ENCODE results near the gene CD8A.

The CD8A gene

GRCh38 chr2:86822668-86823345, 32.1 kb upstream of the CD8A start:
- Mint-ChIP-seq H3K4me3 (no peak overlapping the region), H3K27me3 (peaks cover 28% of the 10 kb centered on the region), H3K9me3 (no peaks in the 10 kb centered on the region), H3K4me1 (peaks cover 30% of the 10 kb centered on the region), H3K27ac (no peak overlapping the region), H3K36me3 (no peaks in the 10 kb centered on the region)
- no peak for DNase-seq
- CTCF ChIA-PET: interaction anchor here (0.6 kb wide), 1 partner anchor 12 kb away, joined by 3 read pairs; no protein-coding TSS in a partner anchor

GRCh38 chr2:86821842-86822241, 31.1 kb upstream of the CD8A start:
- no peak overlapping the region for H3K4me3 Mint-ChIP-seq
- peaks cover 24% of the 10 kb centered on the region for H3K27me3 Mint-ChIP-seq
- H3K9me3 Mint-ChIP-seq: no peaks in the 10 kb centered on the region
- peaks cover 20% of the 10 kb centered on the region for H3K4me1 Mint-ChIP-seq
- H3K27ac Mint-ChIP-seq: no peak overlapping the region
- no peak for DNase-seq
- no peaks in the 10 kb centered on the region for H3K36me3 Mint-ChIP-seq
- CTCF ChIA-PET: no interaction called here

- peaks cover 15% of the 10 kb centered on the region for H3K4me1 Mint-ChIP-seq
- no peak overlapping the region for H3K27ac Mint-ChIP-seq
- H3K9me3 Mint-ChIP-seq: no peaks in the 10 kb centered on the region
- CTCF ChIA-PET: no interaction called here
- no peak for DNase-seq
- no peak overlapping the region for H3K4me3 Mint-ChIP-seq
- H3K36me3 Mint-ChIP-seq: no peaks in the 10 kb centered on the region
- H3K27me3 Mint-ChIP-seq: peaks cover 22% of the 10 kb centered on the region
Measured at GRCh38 chr2:86821306-86821705, 30.6 kb upstream of the CD8A start.

DNA sequence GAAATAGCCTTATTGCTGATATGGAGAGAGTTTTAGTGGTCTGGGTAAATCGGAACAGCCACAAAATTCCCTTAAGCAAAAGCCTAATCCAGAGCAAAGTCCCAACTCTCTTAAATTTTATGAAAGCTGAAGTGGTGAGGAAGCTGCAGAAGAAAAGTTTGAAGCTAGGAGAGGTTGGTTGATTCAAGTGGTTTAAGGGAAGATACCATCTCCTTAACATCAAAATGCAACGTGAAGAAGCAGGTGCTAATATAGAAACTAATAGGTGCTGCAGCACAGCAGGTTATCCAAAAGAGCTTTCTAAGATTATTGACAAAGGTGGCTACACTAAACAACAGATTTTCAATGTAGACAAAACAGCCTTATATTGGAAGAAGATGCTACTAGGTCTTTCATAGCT, 28.2 kb upstream of the CD8A start:
- no peaks in the 10 kb centered on the region for H3K36me3 Mint-ChIP-seq
- peaks cover 12% of the 10 kb centered on the region for H3K27me3 Mint-ChIP-seq
- no peaks in the 10 kb centered on the region for H3K9me3 Mint-ChIP-seq
- DNase-seq: no peak
- CTCF ChIA-PET: no interaction called here
- no peak overlapping the region for H3K27ac Mint-ChIP-seq
- peaks cover 10% of the 10 kb centered on the region for H3K4me1 Mint-ChIP-seq
- H3K4me3 Mint-ChIP-seq: no peak overlapping the region

GRCh38 chr2:86818114-86818801, 27.5 kb upstream of the CD8A start:
- Mint-ChIP-seq H3K27me3 (peaks cover 12% of the 10 kb centered on the region), H3K4me3 (no peak overlapping the region), H3K9me3 (no peaks in the 10 kb centered on the region), H3K36me3 (no peaks in the 10 kb centered on the region), H3K4me1 (peaks cover 10% of the 10 kb centered on the region), H3K27ac (no peak overlapping the region)
- no peak for DNase-seq
- CTCF ChIA-PET: no interaction called here

GRCh38 chr2:86815611-86816010, 24.9 kb upstream of the CD8A start:
- H3K9me3 Mint-ChIP-seq: no peaks in the 10 kb centered on the region
- CTCF ChIA-PET: no interaction called here
- H3K27ac Mint-ChIP-seq: no peak overlapping the region
- H3K4me1 Mint-ChIP-seq: peaks cover 10% of the 10 kb centered on the region
- H3K27me3 Mint-ChIP-seq: peaks cover 23% of the 10 kb centered on the region
- H3K4me3 Mint-ChIP-seq: no peak overlapping the region
- no peaks in the 10 kb centered on the region for H3K36me3 Mint-ChIP-seq
- DNase-seq: no peak

GRCh38 chr2:86809481-86810121, 18.9 kb upstream of the CD8A start:
- H3K27me3 Mint-ChIP-seq: peaks cover 68% of the 10 kb centered on the region
- CTCF ChIA-PET: interaction anchor here (0.6 to 3.0 kb wide), 2 partner anchors 37 to 45 kb away, joined by 3 to 20 read pairs; no protein-coding TSS in a partner anchor
- no peak overlapping the region for H3K4me3 Mint-ChIP-seq
- DNase-seq: no peak
- H3K9me3 Mint-ChIP-seq: no peaks in the 10 kb centered on the region
- no peaks in the 10 kb centered on the region for H3K36me3 Mint-ChIP-seq
- no peak overlapping the region for H3K27ac Mint-ChIP-seq
- peaks cover 22% of the 10 kb centered on the region for H3K4me1 Mint-ChIP-seq

- Mint-ChIP-seq H3K9me3 (no peaks in the 10 kb centered on the region), H3K27ac (no peak overlapping the region), H3K36me3 (no peaks in the 10 kb centered on the region), H3K27me3 (peaks cover 68% of the 10 kb centered on the region), H3K4me3 (peak overlapping the region; percentile 77), H3K4me1 (peaks cover 22% of the 10 kb centered on the region)
- CTCF ChIA-PET: interaction anchor here (0.6 to 3.0 kb wide), 7 partner anchors 10 to 44 kb away, joined by 3 to 20 read pairs (median 4); no protein-coding TSS in a partner anchor
- peak; percentile 93 for DNase-seq
Measured at GRCh38 chr2:86808315-86809161, 17.8 kb upstream of the CD8A start.

GRCh38 chr2:86807468-86808275, 17.0 kb upstream of the CD8A start:
- Mint-ChIP-seq H3K36me3 (no peaks in the 10 kb centered on the region), H3K9me3 (no peaks in the 10 kb centered on the region), H3K4me3 (peak overlapping the region; percentile 77), H3K4me1 (peaks cover 22% of the 10 kb centered on the region), H3K27ac (no peak overlapping the region), H3K27me3 (peaks cover 68% of the 10 kb centered on the region)
- CTCF ChIA-PET: interaction anchor here (1.0 to 3.0 kb wide), 6 partner anchors 10 to 185 kb away, joined by 3 to 20 read pairs (median 4); no protein-coding TSS in a partner anchor
- DNase-seq: peak; percentile 52

- H3K4me3 Mint-ChIP-seq: peak overlapping the region; percentile 77
- peaks cover 22% of the 10 kb centered on the region for H3K4me1 Mint-ChIP-seq
- DNase-seq: no peak
- H3K27me3 Mint-ChIP-seq: peaks cover 64% of the 10 kb centered on the region
- H3K9me3 Mint-ChIP-seq: no peaks in the 10 kb centered on the region
- no peaks in the 10 kb centered on the region for H3K36me3 Mint-ChIP-seq
- CTCF ChIA-PET: interaction anchor here (1.0 to 3.0 kb wide), 5 partner anchors 9 to 185 kb away, joined by 3 to 20 read pairs (median 4); no protein-coding TSS in a partner anchor
- H3K27ac Mint-ChIP-seq: peak overlapping the region; percentile 39
Measured at GRCh38 chr2:86807133-86807467, 16.4 kb upstream of the CD8A start.

DNA sequence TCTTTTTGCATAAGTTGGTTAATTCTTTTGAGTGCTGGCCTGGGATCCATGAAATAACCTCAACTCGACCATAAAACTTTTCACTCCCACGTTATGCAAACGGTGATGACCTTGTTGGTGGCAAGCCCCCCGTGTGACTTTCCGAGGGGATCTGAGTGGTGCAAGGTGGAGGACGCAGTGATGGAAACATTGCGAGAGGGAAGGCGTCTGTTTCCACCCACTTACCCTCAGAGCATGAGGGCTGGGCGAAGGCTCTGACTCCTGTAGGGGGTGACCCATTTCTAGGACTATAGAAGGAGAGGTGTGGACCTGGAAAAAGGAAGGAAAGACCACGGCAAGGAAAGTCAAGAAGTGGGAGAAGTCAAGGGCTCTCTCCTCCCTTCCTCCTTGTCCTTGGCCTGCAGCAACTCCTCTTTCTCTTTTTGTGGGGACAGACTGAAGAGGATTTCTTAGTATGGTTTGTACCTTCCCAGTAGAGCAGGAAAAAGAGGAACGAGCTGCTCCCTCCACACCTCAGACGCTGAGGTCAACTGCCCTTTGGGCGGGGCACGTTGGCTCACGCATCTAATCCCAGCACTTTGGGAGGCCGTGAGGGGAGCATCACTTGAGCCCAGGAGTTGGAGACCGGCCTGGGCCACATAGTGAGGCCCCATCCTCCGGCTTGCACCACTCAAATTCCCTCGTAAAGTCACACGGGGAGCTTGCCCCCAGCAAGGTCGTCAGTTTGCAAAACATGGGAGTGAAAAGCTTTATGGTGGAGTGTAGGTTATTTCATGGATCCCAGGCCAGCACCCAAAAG, 15.5 kb upstream of the CD8A start:
- peak overlapping the region; percentile 24 for H3K27ac Mint-ChIP-seq
- H3K36me3 Mint-ChIP-seq: no peaks in the 10 kb centered on the region
- H3K4me1 Mint-ChIP-seq: peaks cover 22% of the 10 kb centered on the region
- no peak for DNase-seq
- H3K4me3 Mint-ChIP-seq: no peak overlapping the region
- H3K27me3 Mint-ChIP-seq: peaks cover 58% of the 10 kb centered on the region
- CTCF ChIA-PET: interaction anchor here (0.6 to 3.0 kb wide), 3 partner anchors 26 to 42 kb away, joined by 3 to 20 read pairs (median 3); no protein-coding TSS in a partner anchor
- no peaks in the 10 kb centered on the region for H3K9me3 Mint-ChIP-seq

DNA sequence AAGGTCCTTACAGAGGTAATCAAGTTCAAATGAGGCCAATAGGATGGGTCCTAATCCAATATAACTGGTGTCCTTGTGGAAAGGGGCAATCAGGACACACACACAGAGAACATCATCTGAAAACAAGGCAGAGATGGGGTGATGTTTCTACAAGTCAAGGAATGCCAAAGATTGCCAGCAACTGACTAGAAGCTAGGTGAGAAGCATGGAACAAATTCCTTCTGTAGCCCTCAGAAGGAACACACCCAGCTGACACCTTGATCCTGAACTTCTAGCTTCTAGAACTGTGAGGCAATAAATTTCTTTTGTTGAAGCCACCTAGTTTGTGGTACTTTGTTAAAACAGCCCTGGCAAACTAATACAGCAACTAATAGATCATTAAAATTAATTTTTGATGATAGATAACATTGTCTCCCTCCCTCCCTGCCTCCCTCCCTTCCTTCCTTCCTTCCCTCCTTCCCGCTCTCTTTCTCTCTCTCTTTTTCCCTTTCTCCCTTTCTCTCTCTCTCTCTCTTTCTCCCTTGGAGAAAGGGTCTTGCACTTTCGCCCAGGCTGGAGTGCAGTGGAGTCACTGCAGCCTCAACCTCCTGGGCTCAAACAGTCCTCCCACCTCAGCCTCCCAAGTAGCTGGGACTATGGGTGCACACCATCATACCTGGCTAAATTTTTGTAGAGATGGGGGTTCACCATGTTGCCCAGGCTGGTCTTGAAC, 10.3 kb upstream of the CD8A start:
- DNase-seq: no peak
- Mint-ChIP-seq H3K27me3 (peaks cover 37% of the 10 kb centered on the region), H3K9me3 (peaks cover 16% of the 10 kb centered on the region), H3K4me3 (no peak overlapping the region), H3K36me3 (peaks cover 10% of the 10 kb centered on the region), H3K27ac (no peak overlapping the region), H3K4me1 (no peaks in the 10 kb centered on the region)
- CTCF ChIA-PET: no interaction called here

Data from activated naive CD4-positive, alpha-beta T cell treated with anti-CD3 and anti-CD28 coated beads, Interleukin-2, amount 10 ng/mL, durations not matched to agents 7 days and 5 days (primary cell).